ENCODE data around the gene RRP7A. TPM values are rescaled to one million over a fixed set of nuclear protein-coding genes. Genes with fewer than 3 reads are reported as not detected.
"Not testable (repeated sequence)": the region's sequence is repeated elsewhere in the genome, so short reads cannot be mapped to it uniquely, and the experiment has no call there.

RRP7A gene
- total RNA-seq, 2 experiments from 2014 or later: 45.4 to 48.3 TPM

GRCh38 chr22:42553475-42554361 is 34.1 kb upstream of the RRP7A start, which contains the start of gene SERHL2:
TSS of gene SERHL2 (plus strand) at chr22:42553956. CDS start at chr22:42554021, 65 bp downstream.
- no peaks in the 10 kb centered on the region for H3K9me3 ChIP-seq (ENCODE audit: control insufficient read depth in 1 of 2, insufficient read depth in 1 of 2, low read length in 2 of 2)
- TF ChIP-seq, protein P1, sequence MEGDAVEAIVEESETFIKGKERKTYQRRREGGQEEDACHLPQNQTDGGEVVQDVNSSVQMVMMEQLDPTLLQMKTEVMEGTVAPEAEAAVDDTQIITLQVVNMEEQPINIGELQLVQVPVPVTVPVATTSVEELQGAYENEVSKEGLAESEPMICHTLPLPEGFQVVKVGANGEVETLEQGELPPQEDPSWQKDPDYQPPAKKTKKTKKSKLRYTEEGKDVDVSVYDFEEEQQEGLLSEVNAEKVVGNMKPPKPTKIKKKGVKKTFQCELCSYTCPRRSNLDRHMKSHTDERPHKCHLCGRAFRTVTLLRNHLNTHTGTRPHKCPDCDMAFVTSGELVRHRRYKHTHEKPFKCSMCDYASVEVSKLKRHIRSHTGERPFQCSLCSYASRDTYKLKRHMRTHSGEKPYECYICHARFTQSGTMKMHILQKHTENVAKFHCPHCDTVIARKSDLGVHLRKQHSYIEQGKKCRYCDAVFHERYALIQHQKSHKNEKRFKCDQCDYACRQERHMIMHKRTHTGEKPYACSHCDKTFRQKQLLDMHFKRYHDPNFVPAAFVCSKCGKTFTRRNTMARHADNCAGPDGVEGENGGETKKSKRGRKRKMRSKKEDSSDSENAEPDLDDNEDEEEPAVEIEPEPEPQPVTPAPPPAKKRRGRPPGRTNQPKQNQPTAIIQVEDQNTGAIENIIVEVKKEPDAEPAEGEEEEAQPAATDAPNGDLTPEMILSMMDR (IDR thresholded peaks at IDR 0.05): no peak
- intact Hi-C loops (cut with DNase I, micrococcal nuclease): no loop called here
- DNase-seq: peak; percentile 58 to 94 (median 84)
- peak; percentile 98 for ATAC-seq (ENCODE audit: poor library complexity)
- H3K27ac ChIP-seq (ENCODE audit: low read depth in 1 of 2, low read length in 2 of 2): no peak within 1 kb of the TSS
- CTCF ChIA-PET: interaction anchor here (1.4 kb wide), 1 partner anchor 21 kb away, joined by 3 read pairs; no protein-coding TSS in a partner anchor
- H3K27ac Mint-ChIP-seq: no peak within 1 kb of the TSS
- peak within 1 kb of the TSS; percentile 80 for H3K4me3 Mint-ChIP-seq
- peak within 1 kb of the TSS; percentile 79 for H3K4me3 ChIP-seq (ENCODE audit: low read length)
- H3K9me3 Mint-ChIP-seq: no peaks in the 10 kb centered on the region
- H3K36me3 Mint-ChIP-seq (ENCODE audit: low read depth): no peaks in the 10 kb centered on the region
- no peaks in the 10 kb centered on the region for H3K27me3 ChIP-seq (ENCODE audit: control insufficient read depth in 1 of 2, insufficient read depth in 2 of 2, low read length in 2 of 2)
- peaks cover 11% of the 10 kb centered on the region for H3K4me1 Mint-ChIP-seq (ENCODE audit: low read depth)
- H3K27me3 Mint-ChIP-seq: no peaks in the 10 kb centered on the region
- POLR2A ChIA-PET: no interaction called here
- peaks cover 19% of the 10 kb centered on the region for H3K4me1 ChIP-seq (ENCODE audit: insufficient read depth, low read length)
- no peaks in the 10 kb centered on the region for H3K36me3 ChIP-seq (ENCODE audit: insufficient read depth, low read length)

- H3K4me3 Mint-ChIP-seq: peak overlapping the region; percentile 54
Observed at GRCh38 chr22:42552294-42552647, 32.7 kb upstream of the RRP7A start.

GRCh38 chr22:42549331-42550060 is 29.9 kb upstream of the RRP7A start:
- ChIA-PET POLR2A (no interaction called here), CTCF (no interaction called here)
- Mint-ChIP-seq H3K9me3 (no peaks in the 10 kb centered on the region), H3K4me1 (ENCODE audit: low read depth) (peaks cover 11% of the 10 kb centered on the region), H3K27me3 (no peaks in the 10 kb centered on the region), H3K36me3 (ENCODE audit: low read depth) (no peaks in the 10 kb centered on the region), H3K4me3 (no peak overlapping the region), H3K27ac (no peak overlapping the region)
- intact Hi-C loops (cut with DNase I, micrococcal nuclease): no loop called here
- peaks cover 18% of the 10 kb centered on the region for H3K4me1 ChIP-seq (ENCODE audit: insufficient read depth, low read length)
- no peaks in the 10 kb centered on the region for H3K27me3 ChIP-seq (ENCODE audit: control insufficient read depth in 1 of 2, insufficient read depth in 2 of 2, low read length in 2 of 2)
- no peak overlapping the region for H3K4me3 ChIP-seq (ENCODE audit: low read length)
- DNase-seq: no peak
- ATAC-seq (ENCODE audit: poor library complexity): no peak
- no peaks in the 10 kb centered on the region for H3K9me3 ChIP-seq (ENCODE audit: control insufficient read depth in 1 of 2, insufficient read depth in 1 of 2, low read length in 2 of 2)
- no peaks in the 10 kb centered on the region for H3K36me3 ChIP-seq (ENCODE audit: insufficient read depth, low read length)
- no peak overlapping the region for H3K27ac ChIP-seq (ENCODE audit: low read depth in 1 of 2, low read length in 2 of 2)
- TF ChIP-seq, protein P1 (IDR thresholded peaks at IDR 0.05): no peak

More at GRCh38 chr22:42552294-42552647, 32.7 kb upstream of the RRP7A start:
- H3K27ac Mint-ChIP-seq; H3K27me3 Mint-ChIP-seq; intact Hi-C loops (cut with DNase I, micrococcal nuclease); H3K9me3 Mint-ChIP-seq; ATAC-seq (ENCODE audit: poor library complexity); DNase-seq; H3K9me3 ChIP-seq (ENCODE audit: control insufficient read depth in 1 of 2, insufficient read depth in 1 of 2, low read length in 2 of 2); H3K36me3 Mint-ChIP-seq (ENCODE audit: low read depth); H3K27me3 ChIP-seq (ENCODE audit: control insufficient read depth in 1 of 2, insufficient read depth in 2 of 2, low read length in 2 of 2); H3K36me3 ChIP-seq (ENCODE audit: insufficient read depth, low read length); H3K27ac ChIP-seq (ENCODE audit: low read depth in 1 of 2, low read length in 2 of 2): not testable (repeated sequence)
- peaks cover 11% of the 10 kb centered on the region for H3K4me1 Mint-ChIP-seq (ENCODE audit: low read depth)
- H3K4me1 ChIP-seq (ENCODE audit: insufficient read depth, low read length): peaks cover 19% of the 10 kb centered on the region
- POLR2A ChIA-PET: interaction anchor here (0.7 kb wide), 1 partner anchor 17 kb away, joined by 3 read pairs; no protein-coding TSS in a partner anchor
- H3K4me3 ChIP-seq (ENCODE audit: low read length): peak overlapping the region; percentile 47
- CTCF ChIA-PET: interaction anchor here (0.7 to 1.3 kb wide), 3 partner anchors 9 to 351 kb away, joined by 3 to 4 read pairs (median 3); no protein-coding TSS in a partner anchor
- TF ChIP-seq, protein P1 (IDR thresholded peaks at IDR 0.05): peak; percentile 45

Measured in CD4-positive, alpha-beta T cell (primary cell).